ENCODE results near the gene MUC5B. TPM values are rescaled to one million over a fixed set of nuclear protein-coding genes. Genes with fewer than 3 reads are reported as not detected.

The MUC5B gene
- total and polyA plus RNA-seq, 2 donors (not counting 3 experiments of a cell fraction or from before 2014, with no cell fraction given), result not detected

DNA sequence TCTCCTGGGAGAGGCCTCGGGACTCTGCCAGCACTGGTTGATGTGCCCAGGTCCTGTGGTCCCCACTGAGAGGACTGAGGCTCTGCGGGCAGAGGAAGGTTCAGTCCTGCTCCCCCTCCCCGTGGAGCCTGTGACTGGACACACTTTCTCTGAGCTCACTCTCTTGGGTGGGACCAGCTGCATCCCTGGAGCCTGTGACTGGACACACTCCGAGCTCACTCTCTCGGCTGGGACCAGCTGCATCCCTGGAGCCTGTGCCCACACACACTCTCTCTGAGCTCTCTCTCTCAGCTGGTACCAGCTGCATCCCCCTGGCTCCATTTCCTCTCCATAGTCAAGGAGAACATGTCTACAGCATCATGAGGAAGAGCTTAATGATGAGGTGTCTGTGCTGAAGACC lies 47.1 kb downstream of the MUC5B start:
- H2AFZ ChIP-seq (ENCODE audit: low read depth, low read length), result no peak overlapping the region
- H3K36me3 ChIP-seq (ENCODE audit: control insufficient read depth in 2 of 2, extremely low read depth in 1 of 2, insufficient read depth in 2 of 2, low read length in 2 of 2), result peaks cover 0 to 2% of the 10 kb centered on the region in 2 experiments
- H3K4me3 ChIP-seq (replicated peaks in 1 of 3; ENCODE audit: insufficient read depth in 1 of 3, low read depth in 1 of 3, low read length in 3 of 3), result no peak overlapping the region
- H3K9me3 ChIP-seq (replicated peaks; ENCODE audit: control insufficient read depth, insufficient read depth, low read length), result no peaks in the 10 kb centered on the region
- dilution Hi-C loops (cut with MboI; ENCODE audit: extremely low pct_ligation_motif_present, low sequenced_read_pairs), result no loop called here
- POLR2A ChIA-PET, result interaction anchor here (0.7 kb wide), 1 partner anchor 108 kb away, joined by 8 read pairs; no protein-coding TSS in a partner anchor
- H3K4me1 ChIP-seq (ENCODE audit: control insufficient read depth, extremely low read depth, insufficient read depth, low read length), result no peaks in the 10 kb centered on the region
- FAIRE-seq (no peak), DNase-seq (ENCODE audit: low read depth, low spot score) (no peak)
- no peaks in the 10 kb centered on the region for H4K20me1 ChIP-seq (replicated peaks; ENCODE audit: control insufficient read depth, extremely low read depth, insufficient read depth, low read length)
- intact Hi-C loops (cut with micrococcal nuclease), result no loop called here
- BruUV-seq (replicated peaks), result no TSS peak
- no peak overlapping the region for H3K9ac ChIP-seq (replicated peaks; ENCODE audit: extremely low read depth, insufficient read depth, low read length)
- no peak overlapping the region for H3K4me2 ChIP-seq (ENCODE audit: insufficient read depth, low read length)
- no peak overlapping the region for H3K27ac ChIP-seq (ENCODE audit: insufficient read depth, low read depth, low read length)
- no peaks in the 10 kb centered on the region for H3K79me2 ChIP-seq (ENCODE audit: control insufficient read depth, insufficient read depth, low read length)
- CTCF ChIA-PET, result interaction anchor here (0.9 kb wide), 1 partner anchor 305 kb away, joined by 3 read pairs; no protein-coding TSS in a partner anchor
- no peaks in the 10 kb centered on the region for H3K27me3 ChIP-seq (ENCODE audit: control insufficient read depth in 2 of 2, insufficient read depth in 2 of 2, low read length in 2 of 2)
- TF ChIP-seq GATA2 (IDR thresholded peaks at IDR 0.05; ENCODE audit: insufficient read depth, insufficient read length, low read depth, low read length) (no peak), JUN (IDR thresholded peaks at IDR 0.05; ENCODE audit: borderline replicate concordance, insufficient read depth, insufficient read length, low read depth) (no peak), EZH2 (IDR thresholded peaks at IDR 0.05; ENCODE audit: borderline replicate concordance, low read depth, low read length, severe bottlenecking) (no peak), MYC (IDR thresholded peaks at IDR 0.05; ENCODE audit: low read depth, low read length) (no peak)
- TF ChIP-seq, protein P1, sequence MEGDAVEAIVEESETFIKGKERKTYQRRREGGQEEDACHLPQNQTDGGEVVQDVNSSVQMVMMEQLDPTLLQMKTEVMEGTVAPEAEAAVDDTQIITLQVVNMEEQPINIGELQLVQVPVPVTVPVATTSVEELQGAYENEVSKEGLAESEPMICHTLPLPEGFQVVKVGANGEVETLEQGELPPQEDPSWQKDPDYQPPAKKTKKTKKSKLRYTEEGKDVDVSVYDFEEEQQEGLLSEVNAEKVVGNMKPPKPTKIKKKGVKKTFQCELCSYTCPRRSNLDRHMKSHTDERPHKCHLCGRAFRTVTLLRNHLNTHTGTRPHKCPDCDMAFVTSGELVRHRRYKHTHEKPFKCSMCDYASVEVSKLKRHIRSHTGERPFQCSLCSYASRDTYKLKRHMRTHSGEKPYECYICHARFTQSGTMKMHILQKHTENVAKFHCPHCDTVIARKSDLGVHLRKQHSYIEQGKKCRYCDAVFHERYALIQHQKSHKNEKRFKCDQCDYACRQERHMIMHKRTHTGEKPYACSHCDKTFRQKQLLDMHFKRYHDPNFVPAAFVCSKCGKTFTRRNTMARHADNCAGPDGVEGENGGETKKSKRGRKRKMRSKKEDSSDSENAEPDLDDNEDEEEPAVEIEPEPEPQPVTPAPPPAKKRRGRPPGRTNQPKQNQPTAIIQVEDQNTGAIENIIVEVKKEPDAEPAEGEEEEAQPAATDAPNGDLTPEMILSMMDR (IDR thresholded peaks at IDR 0.05; ENCODE audit: extremely low read depth in 1 of 2, insufficient read depth in 1 of 2, low read depth in 1 of 2, low read length in 2 of 2), result no peak
- H3K9me1 ChIP-seq (replicated peaks; ENCODE audit: control insufficient read depth, extremely low read depth, insufficient read depth, low read length), result no peaks in the 10 kb centered on the region

DNA sequence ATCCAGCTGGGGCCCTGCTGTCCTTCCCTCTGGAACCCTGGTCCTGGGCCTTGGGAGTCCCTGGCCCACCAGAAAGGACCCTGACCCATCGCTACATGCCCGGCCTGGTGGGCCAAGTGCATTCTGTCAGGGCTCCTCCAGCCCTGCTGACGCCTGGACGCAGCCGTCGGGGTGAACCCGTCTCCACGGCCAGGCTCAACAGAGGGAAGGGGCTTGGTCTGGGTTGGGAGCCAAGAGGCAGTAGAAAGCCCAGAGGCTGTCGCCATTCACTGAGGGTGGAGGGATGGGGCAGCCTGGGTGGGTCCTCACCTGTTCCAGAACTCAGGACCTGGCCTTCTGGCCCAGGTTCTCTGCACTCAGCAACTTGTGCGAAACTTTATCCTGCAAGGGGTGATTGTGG lies 47.6 kb downstream of the MUC5B start:
- Histone ChIP-seq H3K9me3 (replicated peaks; ENCODE audit: control insufficient read depth, insufficient read depth, low read length) (no peaks in the 10 kb centered on the region), H3K9me1 (replicated peaks; ENCODE audit: control insufficient read depth, extremely low read depth, insufficient read depth, low read length) (no peaks in the 10 kb centered on the region), H3K4me3 (replicated peaks in 1 of 3; ENCODE audit: insufficient read depth in 1 of 3, low read depth in 1 of 3, low read length in 3 of 3) (no peak overlapping the region), H3K27ac (ENCODE audit: insufficient read depth, low read depth, low read length) (no peak overlapping the region), H3K9ac (replicated peaks; ENCODE audit: extremely low read depth, insufficient read depth, low read length) (no peak overlapping the region), H3K79me2 (ENCODE audit: control insufficient read depth, insufficient read depth, low read length) (no peaks in the 10 kb centered on the region), H3K4me2 (ENCODE audit: insufficient read depth, low read length) (no peak overlapping the region), H4K20me1 (replicated peaks; ENCODE audit: control insufficient read depth, extremely low read depth, insufficient read depth, low read length) (no peaks in the 10 kb centered on the region), H3K27me3 (ENCODE audit: control insufficient read depth in 2 of 2, insufficient read depth in 2 of 2, low read length in 2 of 2) (no peaks in the 10 kb centered on the region), H3K4me1 (ENCODE audit: control insufficient read depth, extremely low read depth, insufficient read depth, low read length) (no peaks in the 10 kb centered on the region), H2AFZ (ENCODE audit: low read depth, low read length) (no peak overlapping the region), H3K36me3 (ENCODE audit: control insufficient read depth in 2 of 2, extremely low read depth in 1 of 2, insufficient read depth in 2 of 2, low read length in 2 of 2) (peaks cover 0 to 2% of the 10 kb centered on the region in 2 experiments)
- dilution Hi-C loops (cut with MboI; ENCODE audit: extremely low pct_ligation_motif_present, low sequenced_read_pairs), result no loop called here
- no TSS peak for BruUV-seq (replicated peaks)
- TF ChIP-seq POLR2AphosphoS5 (IDR thresholded peaks at IDR 0.05; ENCODE audit: insufficient read depth, low read depth, low read length) (no peak), JUN (IDR thresholded peaks at IDR 0.05; ENCODE audit: borderline replicate concordance, insufficient read depth, insufficient read length, low read depth) (no peak), POLR2A (IDR thresholded peaks at IDR 0.05; ENCODE audit: low read depth, low read length) (no peak)
- TF ChIP-seq, protein P1 (IDR thresholded peaks at IDR 0.05; ENCODE audit: extremely low read depth in 1 of 2, insufficient read depth in 1 of 2, low read depth in 1 of 2, low read length in 2 of 2), result no peak
- POLR2A ChIA-PET, result interaction anchor here (0.7 kb wide), 1 partner anchor 108 kb away, joined by 8 read pairs; no protein-coding TSS in a partner anchor
- FAIRE-seq, result no peak
- CTCF ChIA-PET, result no interaction called here
- intact Hi-C loops (cut with micrococcal nuclease), result no loop called here
- no peak for DNase-seq (ENCODE audit: low read depth, low spot score)

All from endothelial cell of umbilical vein (primary cell).